Karpas-422 (cell line): ENCODE data around the gene FUBP3. TPM values are rescaled to one million over a fixed set of nuclear protein-coding genes. Genes with fewer than 3 reads are reported as not detected.
A peak's percentile ranks its signal among the peaks of the same experiment; 100 is the strongest.

Source experiments
- DNase-seq: peaks from one replicate; pipeline ENCODE4 v3.0.0-alpha.2; 2015
- H2AFZ ChIP-seq: fragments of 200-600 bp; sonication (generic); 2 replicates; pipeline ENCODE4 v1.6.1; 2014; ENCODE audit warnings: antibody characterized with exemption, low read length, mixed read lengths
- H3K27ac ChIP-seq: fragments of 200-600 bp; sonication (generic); 2 replicates; pipeline ENCODE4 v1.5.1; 2014; ENCODE audit warnings: mild to moderate bottlenecking, low read length, moderate library complexity
- H3K27me3 ChIP-seq: fragments of 200-600 bp; sonication (generic); 2 replicates; pipeline ENCODE4 v1.6.1; 2014; ENCODE audit warnings: low read length, mixed read lengths
- H3K36me3 ChIP-seq: fragments of 200-600 bp; sonication (generic); 2 replicates; pipeline ENCODE4 v1.6.1; 2014; ENCODE audit warnings: low read length, mixed read lengths; ENCODE audit not compliant: insufficient read depth
- H3K4me1 ChIP-seq: fragments of 200-600 bp; sonication (generic); 2 replicates; pipeline ENCODE4 v1.6.1; 2014; ENCODE audit warnings: mild to moderate bottlenecking, low read length, mixed read lengths
- H3K4me2 ChIP-seq: fragments of 200-600 bp; sonication (generic); 2 replicates; pipeline ENCODE4 v1.6.1; 2014; ENCODE audit warnings: low read length, low read depth, mild to moderate bottlenecking; ENCODE audit not compliant: poor library complexity, severe bottlenecking
- H3K4me3 ChIP-seq: fragments of 200-600 bp; sonication (generic); 2 replicates; pipeline ENCODE4 v1.5.1; 2014; ENCODE audit warnings: mild to moderate bottlenecking, antibody characterized with exemption, low read length, mixed read lengths
- H3K79me2 ChIP-seq: fragments of 200-600 bp; sonication (generic); 2 replicates; pipeline ENCODE4 v1.6.1; 2014; ENCODE audit warnings: mild to moderate bottlenecking, low read length, mixed read lengths
- H3K9ac ChIP-seq: fragments of 200-600 bp; sonication (generic); 2 replicates; pipeline ENCODE4 v1.6.0; 2014; ENCODE audit warnings: low read length
- H3K9me2 ChIP-seq: fragments of 200-600 bp; sonication (generic), shearing (Covaris generic); replicated peaks from 2 replicates; pipeline ENCODE4 v1.6.0; 2014; ENCODE audit warnings: mild to moderate bottlenecking, low read length, moderate library complexity; ENCODE audit not compliant: insufficient read depth
- H3K9me3 ChIP-seq: fragments of 300-700, 200-600 bp; sonication (generic); 2 replicates; pipeline ENCODE4 v1.6.1; 2014; ENCODE audit warnings: low read length, mixed read lengths
- H4K20me1 ChIP-seq: fragments of 200-600 bp; sonication (generic); 2 replicates; pipeline ENCODE4 v1.6.1; 2014; ENCODE audit warnings: mild to moderate bottlenecking, antibody characterized with exemption, low read length, low read depth; ENCODE audit not compliant: insufficient read depth
- total RNA-seq: library from RNA; depleted of rRNA; stranded (reverse); fragments of >200 nt; shearing (Covaris generic); gene quantifications from 2 replicates; pipeline ENCODE4 v1.2.3, GENCODE V29; 2014; ENCODE audit warnings: low replicate concordance

Gene FUBP3
- total RNA-seq, 1 experiment from 2014 or later = 31.2 TPM

DNA sequence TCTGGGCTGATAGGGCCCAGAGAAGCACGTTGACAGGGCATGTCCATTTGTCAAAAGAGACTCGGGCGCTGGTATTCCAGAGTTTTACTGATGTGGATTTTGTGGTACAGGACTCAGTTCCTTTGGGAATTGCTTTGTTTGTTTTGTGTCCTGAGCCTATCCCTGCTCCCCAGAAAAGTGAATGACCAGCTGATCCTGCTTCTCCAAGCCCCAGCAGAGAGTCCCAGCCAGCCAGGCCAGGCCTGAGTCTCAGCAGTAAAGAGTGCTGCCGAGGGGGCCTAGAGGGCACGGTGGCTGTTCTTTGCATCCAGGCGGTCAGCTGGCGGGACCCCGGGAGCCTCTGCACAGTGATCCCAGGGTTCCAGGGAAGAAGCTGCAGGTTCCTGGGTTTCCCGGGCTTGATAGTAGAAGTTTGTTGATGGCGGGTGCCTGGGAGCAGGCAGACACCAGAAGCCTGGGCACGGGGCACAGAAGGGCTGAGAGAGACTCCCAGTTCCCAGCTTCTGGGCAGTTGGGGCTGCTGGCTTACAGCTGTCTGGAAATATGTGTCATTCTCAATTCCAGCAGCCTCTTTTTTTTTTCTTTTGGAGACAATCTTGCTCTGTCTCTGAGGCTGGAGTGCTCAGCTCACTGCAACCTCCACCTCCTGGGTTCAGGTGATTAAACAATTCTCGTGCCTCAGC is 93.7 kb downstream of the FUBP3 start:
- no peak overlapping the region for H3K9ac ChIP-seq
- no peaks in the 10 kb centered on the region for H3K9me2 ChIP-seq
- H3K36me3 ChIP-seq = no peaks in the 10 kb centered on the region

GRCh38 chr9:130675396-130675795 is 96.0 kb downstream of the FUBP3 start:
- no peaks in the 10 kb centered on the region for H3K27me3 ChIP-seq
- H2AFZ ChIP-seq = no peak overlapping the region
- H3K4me1 ChIP-seq = no peaks in the 10 kb centered on the region
- no peak for DNase-seq
- H3K9ac ChIP-seq = no peak overlapping the region
- no peak overlapping the region for H3K4me3 ChIP-seq
- H3K79me2 ChIP-seq = no peaks in the 10 kb centered on the region
- H4K20me1 ChIP-seq = no peaks in the 10 kb centered on the region
- no peaks in the 10 kb centered on the region for H3K36me3 ChIP-seq
- no peaks in the 10 kb centered on the region for H3K9me2 ChIP-seq
- no peak overlapping the region for H3K27ac ChIP-seq
- no peaks in the 10 kb centered on the region for H3K9me3 ChIP-seq
- H3K4me2 ChIP-seq = no peak overlapping the region

More for the DNA sequence above, 93.7 kb downstream of the FUBP3 start:
- H3K4me1 ChIP-seq = no peaks in the 10 kb centered on the region
- H3K4me3 ChIP-seq = no peak overlapping the region
- no peak overlapping the region for H2AFZ ChIP-seq
- no peak overlapping the region for H3K4me2 ChIP-seq
- no peaks in the 10 kb centered on the region for H3K9me3 ChIP-seq
- H4K20me1 ChIP-seq = no peaks in the 10 kb centered on the region
- no peak overlapping the region for H3K27ac ChIP-seq
- no peaks in the 10 kb centered on the region for H3K79me2 ChIP-seq
- no peak for DNase-seq
- H3K27me3 ChIP-seq = no peaks in the 10 kb centered on the region

DNA sequence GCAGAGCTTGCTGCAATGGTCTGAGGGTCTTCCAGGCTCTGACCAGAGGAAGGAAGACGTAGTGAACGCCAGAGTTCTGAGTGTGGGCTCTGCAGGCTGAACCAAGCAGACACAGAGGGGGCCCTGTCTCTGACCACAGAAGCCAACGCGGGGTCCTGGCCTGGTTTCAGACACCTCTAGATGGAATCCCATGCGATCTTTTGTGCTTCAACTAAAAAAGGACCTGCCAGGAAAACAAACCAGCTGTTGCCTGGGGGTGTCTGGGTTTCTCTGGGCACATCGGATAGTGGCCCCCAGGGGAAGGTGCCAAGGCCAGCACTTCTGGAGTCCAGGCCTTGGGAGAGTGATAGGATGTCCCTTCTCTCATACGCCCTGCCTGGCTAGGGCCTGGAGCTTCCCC is 97.9 kb downstream of the FUBP3 start:
- H3K9me3 ChIP-seq = no peaks in the 10 kb centered on the region
- H3K36me3 ChIP-seq = no peaks in the 10 kb centered on the region
- no peaks in the 10 kb centered on the region for H3K79me2 ChIP-seq
- H3K27me3 ChIP-seq = no peaks in the 10 kb centered on the region
- no peak overlapping the region for H3K4me3 ChIP-seq
- no peak for DNase-seq
- H3K9ac ChIP-seq = no peak overlapping the region
- H3K9me2 ChIP-seq = no peaks in the 10 kb centered on the region
- H3K4me1 ChIP-seq = peaks cover 13% of the 10 kb centered on the region
- no peak overlapping the region for H3K27ac ChIP-seq
- H3K4me2 ChIP-seq = no peak overlapping the region
- no peak overlapping the region for H2AFZ ChIP-seq
- no peaks in the 10 kb centered on the region for H4K20me1 ChIP-seq

DNA sequence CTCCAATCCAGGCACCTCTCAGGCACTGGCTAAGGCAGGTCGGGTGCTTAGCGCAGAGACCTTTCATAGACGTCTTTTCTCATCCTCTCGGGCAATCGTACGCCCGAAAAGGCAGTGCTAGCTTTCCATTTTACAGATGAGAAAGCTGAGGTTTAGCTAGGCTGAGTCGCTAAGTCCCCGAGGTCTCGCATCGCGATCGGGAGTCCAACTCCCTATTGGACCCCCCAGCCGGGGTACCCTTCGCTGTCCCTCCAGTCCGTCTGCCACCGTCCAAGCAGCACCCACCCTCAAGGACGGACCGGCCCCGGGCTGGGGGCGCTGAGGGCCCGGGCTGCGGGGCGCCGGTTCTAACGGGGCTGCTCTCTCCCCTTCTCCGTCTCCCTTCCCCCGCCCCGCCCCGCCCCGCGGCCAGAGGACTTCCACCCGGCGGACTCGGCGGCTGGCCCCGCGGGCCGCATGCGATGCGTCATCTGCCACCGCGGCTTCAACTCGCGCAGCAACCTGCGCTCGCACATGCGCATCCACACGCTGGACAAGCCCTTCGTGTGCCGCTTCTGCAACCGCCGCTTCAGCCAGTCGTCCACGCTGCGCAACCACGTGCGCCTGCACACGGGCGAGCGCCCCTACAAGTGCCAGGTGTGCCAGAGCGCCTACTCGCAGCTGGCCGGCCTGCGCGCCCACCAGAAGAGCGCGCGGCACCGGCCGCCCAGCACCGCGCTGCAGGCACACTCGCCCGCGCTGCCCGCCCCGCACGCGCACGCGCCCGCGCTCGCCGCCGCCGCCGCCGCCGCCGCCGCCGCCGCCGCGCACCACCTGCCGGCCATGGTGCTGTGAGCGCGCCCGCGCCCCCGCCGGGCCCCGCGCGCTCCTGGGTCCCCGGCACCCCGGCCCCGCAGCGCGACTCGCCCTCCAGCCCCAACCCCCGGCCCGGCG is 101.7 kb downstream of the FUBP3 start:
- Histone ChIP-seq H4K20me1 (no peaks in the 10 kb centered on the region), H3K9me3 (no peaks in the 10 kb centered on the region), H3K27ac (no peak overlapping the region), H3K4me2 (peak overlapping the region; percentile 88), H3K9me2 (no peaks in the 10 kb centered on the region), H3K4me1 (peaks cover 16% of the 10 kb centered on the region), H3K9ac (peak overlapping the region; percentile 80), H3K79me2 (no peaks in the 10 kb centered on the region), H3K36me3 (no peaks in the 10 kb centered on the region), H3K4me3 (peak overlapping the region; percentile 82), H2AFZ (peak overlapping the region; percentile 95), H3K27me3 (0 out of 2 replicates have a peak, but pooled peaks cover 2% of the 10 kb centered on the region)
- peak; percentile 88 for DNase-seq

DNA sequence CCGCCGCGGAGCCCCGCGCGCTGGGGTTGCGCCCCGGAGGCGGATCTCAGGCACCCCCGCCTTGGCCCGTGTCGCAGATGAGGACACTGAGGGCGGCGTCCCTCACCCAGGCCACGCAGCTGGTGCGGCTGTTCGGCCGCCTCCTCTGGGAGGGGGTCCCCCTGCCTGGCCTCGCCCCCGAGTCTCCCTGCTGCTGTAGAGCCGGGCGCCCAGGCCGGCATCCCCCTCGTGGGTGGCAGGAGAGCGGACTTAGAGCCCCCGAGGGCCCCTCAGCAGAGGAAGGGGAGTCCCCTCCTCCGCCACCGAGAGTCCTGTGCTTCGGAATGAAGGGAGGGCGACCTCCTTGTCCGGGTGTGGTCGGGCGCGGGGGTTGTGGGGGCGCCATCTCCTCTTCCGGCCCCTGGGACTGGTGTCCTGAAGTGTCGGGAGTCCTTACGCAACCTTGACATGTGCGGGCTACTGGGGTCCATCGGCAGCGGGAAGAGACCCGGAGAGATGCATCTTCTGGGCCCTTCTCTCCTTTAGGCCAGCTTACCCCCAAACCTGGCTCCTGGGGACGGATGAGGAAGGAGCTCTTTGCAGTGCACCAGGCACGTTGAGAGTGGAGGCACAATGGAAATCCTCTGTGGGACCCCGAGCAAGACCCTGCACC is 102.5 kb downstream of the FUBP3 start:
- H3K27me3 ChIP-seq = 0 out of 2 replicates have a peak, but pooled peaks cover 2% of the 10 kb centered on the region
- no peaks in the 10 kb centered on the region for H3K9me2 ChIP-seq
- H2AFZ ChIP-seq = peak overlapping the region; percentile 57
- peak overlapping the region; percentile 82 for H3K4me3 ChIP-seq
- H3K79me2 ChIP-seq = no peaks in the 10 kb centered on the region
- H3K36me3 ChIP-seq = no peaks in the 10 kb centered on the region
- H3K9ac ChIP-seq = peak overlapping the region; percentile 80
- H3K9me3 ChIP-seq = no peaks in the 10 kb centered on the region
- no peak overlapping the region for H3K27ac ChIP-seq
- H4K20me1 ChIP-seq = no peaks in the 10 kb centered on the region
- peak overlapping the region; percentile 88 for H3K4me2 ChIP-seq
- peak; percentile 67 for DNase-seq
- H3K4me1 ChIP-seq = peaks cover 16% of the 10 kb centered on the region

GRCh38 chr9:130682421-130683121 is 103.2 kb downstream of the FUBP3 start:
- no peaks in the 10 kb centered on the region for H3K9me2 ChIP-seq
- peak overlapping the region; percentile 80 for H3K9ac ChIP-seq
- H3K9me3 ChIP-seq = no peaks in the 10 kb centered on the region
- H3K4me3 ChIP-seq = peak overlapping the region; percentile 82
- H3K79me2 ChIP-seq = no peaks in the 10 kb centered on the region
- H3K4me2 ChIP-seq = peak overlapping the region; percentile 88
- H3K27ac ChIP-seq = no peak overlapping the region
- H4K20me1 ChIP-seq = no peaks in the 10 kb centered on the region
- peak; percentile 86 for DNase-seq
- peaks cover 16% of the 10 kb centered on the region for H3K4me1 ChIP-seq
- H3K36me3 ChIP-seq = no peaks in the 10 kb centered on the region
- 0 out of 2 replicates have a peak, but pooled peaks cover 2% of the 10 kb centered on the region for H3K27me3 ChIP-seq
- peak overlapping the region; percentile 57 for H2AFZ ChIP-seq

- peaks cover 23% of the 10 kb centered on the region for H3K4me1 ChIP-seq
- no peak overlapping the region for H3K9ac ChIP-seq
- no peak for DNase-seq
- H2AFZ ChIP-seq = no peak overlapping the region
- 0 out of 2 replicates have a peak, but pooled peaks cover 2% of the 10 kb centered on the region for H3K27me3 ChIP-seq
- H3K4me3 ChIP-seq = no peak overlapping the region
- no peaks in the 10 kb centered on the region for H3K9me3 ChIP-seq
- no peak overlapping the region for H3K4me2 ChIP-seq
- H3K27ac ChIP-seq = no peak overlapping the region
- H3K79me2 ChIP-seq = no peaks in the 10 kb centered on the region
- H3K9me2 ChIP-seq = no peaks in the 10 kb centered on the region
- H3K36me3 ChIP-seq = no peaks in the 10 kb centered on the region
- no peaks in the 10 kb centered on the region for H4K20me1 ChIP-seq
Measured at GRCh38 chr9:130685104-130685503, 105.7 kb downstream of the FUBP3 start.
